Ishikawa (cell line): ENCODE measurements around the gene DYTN.

Experiments used
- EGR1 ChIP-seq: IDR thresholded peaks from 2 replicates; pipeline ENCODE4 v1.6.1; 2012
- EP300 ChIP-seq: IDR thresholded peaks from 2 replicates; pipeline ENCODE4 v1.6.1; 2012; ENCODE audit warnings: borderline replicate concordance
- FOXM1 ChIP-seq: IDR thresholded peaks from 2 replicates; pipeline ENCODE4 v1.6.1; 2012; ENCODE audit warnings: low read depth, borderline replicate concordance
- MAX ChIP-seq: IDR thresholded peaks from 2 replicates; pipeline ENCODE4 v1.6.1; 2012
- NFIC ChIP-seq: IDR thresholded peaks from 2 replicates; pipeline ENCODE4 v1.6.1; 2012
- REST ChIP-seq: IDR thresholded peaks from 2 replicates; pipeline ENCODE4 v1.6.1; 2012; ENCODE audit warnings: low read depth, mild to moderate bottlenecking
- TAF1 ChIP-seq: IDR thresholded peaks from 2 replicates; pipeline ENCODE4 v1.6.1; 2012; ENCODE audit warnings: low read depth, mild to moderate bottlenecking
- TEAD4 ChIP-seq: IDR thresholded peaks from 2 replicates; pipeline ENCODE4 v1.6.1; 2012
- YY1 ChIP-seq: IDR thresholded peaks from 2 replicates; pipeline ENCODE4 v1.6.1; 2012; ENCODE audit warnings: low read depth
- TF ChIP-seq, protein P1 (sequence below): IDR thresholded peaks from 2 replicates; pipeline ENCODE4 v1.6.1; 2012

DNA sequence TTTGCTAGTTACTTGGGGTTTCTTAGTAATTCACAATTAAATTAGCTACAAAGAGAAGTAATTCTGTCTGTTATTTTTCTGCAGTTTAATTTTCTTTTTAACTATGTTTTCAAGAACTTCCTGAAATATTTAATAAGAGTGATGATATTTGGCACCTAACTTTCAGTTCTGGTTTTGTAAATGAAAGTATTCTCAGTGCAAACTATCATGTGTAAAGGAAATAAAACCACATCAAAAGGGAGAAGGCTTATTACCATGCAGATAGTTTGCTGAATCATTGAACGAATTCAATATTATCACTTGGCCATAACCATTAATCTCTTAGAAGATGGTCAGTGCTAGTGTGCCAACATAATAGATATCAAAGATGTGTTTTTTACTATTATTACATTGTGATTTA lies 29.2 kb downstream of the DYTN start:
- TF ChIP-seq FOXM1 (no peak), EP300 (no peak), TAF1 (no peak), TEAD4 (no peak), YY1 (no peak), NFIC (no peak), REST (no peak), EGR1 (no peak), MAX (no peak)
- TF ChIP-seq, protein P1, sequence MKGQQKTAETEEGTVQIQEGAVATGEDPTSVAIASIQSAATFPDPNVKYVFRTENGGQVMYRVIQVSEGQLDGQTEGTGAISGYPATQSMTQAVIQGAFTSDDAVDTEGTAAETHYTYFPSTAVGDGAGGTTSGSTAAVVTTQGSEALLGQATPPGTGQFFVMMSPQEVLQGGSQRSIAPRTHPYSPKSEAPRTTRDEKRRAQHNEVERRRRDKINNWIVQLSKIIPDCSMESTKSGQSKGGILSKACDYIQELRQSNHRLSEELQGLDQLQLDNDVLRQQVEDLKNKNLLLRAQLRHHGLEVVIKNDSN = no peak
